Medulla oblongata (tissue), 1 donor: ENCODE results near the gene ARFRP1.
"Not testable (repeated sequence)": the region's sequence is repeated elsewhere in the genome, so short reads cannot be mapped to it uniquely, and the experiment has no call there.

Experiments used
- DNase-seq: peaks from one replicate; pipeline ENCODE4 v3.0.0-alpha.2; 2015; ENCODE audit errors: extremely low spot score

Gene ARFRP1

DNA sequence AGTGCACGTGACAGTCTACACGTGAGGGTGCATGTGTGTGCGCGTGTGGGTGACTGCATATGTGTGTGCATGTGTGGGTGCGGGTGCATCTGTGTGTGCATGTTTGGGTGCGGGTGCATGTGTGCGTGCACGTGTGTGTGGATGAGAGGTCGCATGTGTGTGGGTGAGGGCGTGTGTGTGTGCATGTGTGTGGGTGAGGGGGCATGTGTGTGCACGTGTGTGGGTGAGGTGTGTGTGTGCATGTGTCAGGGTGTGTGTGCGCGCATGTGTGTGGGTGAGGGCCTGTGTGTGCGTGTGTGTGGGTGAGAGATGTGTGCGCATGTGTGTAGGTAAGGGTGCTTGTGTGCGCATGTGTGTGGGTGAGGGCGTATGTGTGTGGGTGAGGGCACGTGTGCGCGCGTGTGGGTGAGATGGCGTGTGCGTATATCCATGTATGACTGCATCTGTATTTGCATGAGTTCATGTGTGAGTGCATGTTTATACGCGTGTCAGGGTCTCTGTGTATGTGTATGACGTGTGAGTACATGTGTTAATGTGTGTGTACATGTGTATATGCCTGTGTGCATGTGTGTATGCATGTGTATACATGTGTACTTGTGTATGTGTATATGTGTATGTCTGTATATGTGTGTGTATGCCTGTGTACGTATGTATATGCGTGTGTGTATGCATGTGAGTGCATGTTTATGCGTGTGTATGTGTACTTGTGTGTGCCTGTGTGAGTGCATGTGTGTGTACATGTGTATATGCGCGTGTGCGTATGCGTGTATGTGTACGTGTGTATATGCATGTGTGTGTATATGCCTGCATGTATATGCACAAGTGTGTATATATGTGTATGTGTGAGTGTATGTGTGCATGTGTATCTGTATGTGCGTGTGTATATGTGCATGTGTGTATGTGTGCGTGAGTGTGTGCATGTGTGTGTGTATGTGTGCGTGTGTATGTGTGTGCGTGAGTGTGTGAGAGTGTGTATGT lies 24.6 kb upstream of the ARFRP1 start:
- DNase-seq: no peak

GRCh38 chr20:63731410-63731809 lies 23.6 kb upstream of the ARFRP1 start:
- DNase-seq: no peak

- not testable (repeated sequence) for DNase-seq
These were observed 22.5 kb upstream of the ARFRP1 start for GRCh38 chr20:63730189-63730733.

DNA sequence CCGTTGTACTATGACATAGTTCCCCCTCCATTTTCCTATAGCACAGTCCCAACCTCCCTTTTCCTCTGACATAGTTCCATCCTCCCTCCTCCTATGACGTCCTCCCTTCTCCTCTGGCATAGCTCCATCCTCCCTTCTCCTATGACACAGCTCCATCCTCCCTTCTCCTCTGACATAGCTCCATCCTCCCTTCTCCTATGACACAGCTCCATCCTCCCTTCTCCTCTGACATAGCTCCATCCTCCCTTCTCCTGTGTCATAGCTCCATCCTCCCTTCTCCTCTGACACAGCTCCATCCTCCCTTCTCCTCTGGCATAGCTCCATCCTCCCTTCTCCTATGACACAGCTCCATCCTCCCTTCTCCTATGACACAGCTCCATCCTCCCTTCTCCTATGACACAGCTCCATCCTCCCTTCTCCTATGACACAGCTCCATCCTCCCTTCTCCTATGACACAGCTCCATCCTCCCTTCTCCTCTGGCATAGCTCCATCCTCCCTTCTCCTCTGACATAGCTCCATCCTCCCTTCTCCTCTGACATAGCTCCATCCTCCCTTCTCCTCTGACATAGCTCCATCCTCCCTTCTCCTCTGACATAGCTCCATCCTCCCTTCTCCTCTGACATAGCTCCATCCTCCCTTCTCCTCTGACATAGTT lies 15.3 kb upstream of the ARFRP1 start:
- DNase-seq: not testable (repeated sequence)

- DNase-seq: no peak
These were observed 11.2 kb upstream of the ARFRP1 start for GRCh38 chr20:63718996-63719395.

GRCh38 chr20:63714858-63715257 lies 7.1 kb upstream of the ARFRP1 start:
- DNase-seq: no peak

- DNase-seq: no peak
These were observed 4.4 kb upstream of the ARFRP1 start for GRCh38 chr20:63712191-63712590.

DNA sequence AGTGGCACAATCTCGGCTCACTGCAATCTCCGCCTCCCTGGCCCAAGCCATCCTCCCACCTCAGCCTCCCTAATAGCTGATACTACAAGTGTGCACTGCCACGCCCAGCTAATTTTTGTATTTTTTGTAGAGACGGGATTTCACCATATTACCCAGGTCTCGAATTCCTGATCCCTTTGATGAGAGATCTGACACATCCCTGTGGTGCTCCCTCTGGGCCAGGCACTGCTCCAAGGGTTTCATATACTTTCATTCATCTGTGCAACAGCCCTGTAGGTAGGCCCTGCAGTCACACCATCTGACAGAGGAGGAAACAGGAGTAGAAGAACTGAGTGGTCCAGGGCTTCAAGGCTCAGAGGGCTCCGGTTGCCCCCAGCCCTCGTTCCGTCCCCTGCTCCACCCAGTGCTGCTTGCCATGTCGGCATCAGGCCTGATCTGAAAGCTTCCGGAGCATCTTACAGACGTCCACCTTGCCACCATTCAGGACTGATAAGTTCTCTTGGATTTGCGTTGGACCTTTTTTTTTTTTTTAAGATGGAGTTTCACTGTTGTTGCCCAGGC lies 3.4 kb upstream of the ARFRP1 start:
- DNase-seq: no peak

DNA sequence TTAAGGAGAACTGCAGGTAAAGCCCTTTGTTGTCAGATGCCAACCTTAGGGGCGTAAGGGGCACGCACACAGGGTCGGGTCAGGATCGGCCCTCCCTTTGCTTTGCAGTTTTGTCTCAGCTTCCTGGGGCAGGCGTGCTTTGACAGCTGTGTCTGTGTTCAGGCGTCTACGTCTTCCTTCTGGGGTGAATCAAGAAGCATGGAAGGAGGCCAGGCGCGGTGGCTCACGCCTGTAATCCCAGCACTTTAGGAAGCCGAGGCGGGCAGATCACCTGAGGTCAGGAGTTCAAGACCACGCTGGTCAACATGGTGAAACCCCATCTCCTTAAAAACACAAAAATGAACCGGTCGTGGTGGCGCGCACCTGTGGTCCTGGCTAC lies 1.4 kb upstream of the ARFRP1 start:
- no peak for DNase-seq

DNA sequence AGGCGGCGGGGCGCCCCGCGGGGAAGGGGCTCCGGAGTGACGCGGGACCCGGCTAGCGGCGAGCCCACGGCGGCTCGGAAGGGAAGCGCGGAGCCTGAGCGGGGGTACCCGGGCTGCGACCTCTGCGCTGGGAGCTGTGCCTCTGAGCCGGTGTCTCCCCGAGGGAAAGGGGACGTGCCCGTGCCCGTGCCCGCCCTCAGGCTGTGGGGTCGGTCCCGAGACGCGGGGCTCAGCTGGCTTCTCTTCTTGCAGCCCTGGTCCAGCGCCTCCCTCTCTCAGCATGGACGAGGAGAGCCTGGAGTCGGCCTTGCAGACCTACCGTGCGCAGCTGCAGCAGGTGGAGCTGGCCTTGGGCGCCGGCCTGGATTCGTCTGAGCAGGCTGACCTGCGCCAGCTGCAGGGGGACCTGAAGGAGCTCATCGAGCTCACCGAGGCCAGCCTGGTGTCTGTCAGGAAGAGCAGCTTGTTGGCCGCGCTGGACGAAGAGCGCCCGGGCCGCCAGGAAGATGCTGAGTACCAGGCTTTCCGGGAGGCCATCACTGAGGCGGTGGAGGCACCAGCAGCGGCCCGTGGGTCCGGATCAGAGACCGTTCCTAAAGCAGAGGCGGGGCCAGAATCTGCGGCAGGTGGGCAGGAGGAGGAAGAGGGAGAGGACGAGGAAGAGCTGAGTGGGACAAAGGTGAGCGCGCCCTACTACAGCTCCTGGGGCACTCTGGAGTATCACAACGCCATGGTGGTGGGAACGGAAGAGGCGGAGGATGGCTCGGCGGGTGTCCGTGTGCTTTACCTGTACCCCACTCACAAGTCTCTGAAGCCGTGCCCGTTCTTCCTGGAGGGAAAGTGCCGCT lies 749 bp upstream of the ARFRP1 start:
- DNase-seq: no peak

DNA sequence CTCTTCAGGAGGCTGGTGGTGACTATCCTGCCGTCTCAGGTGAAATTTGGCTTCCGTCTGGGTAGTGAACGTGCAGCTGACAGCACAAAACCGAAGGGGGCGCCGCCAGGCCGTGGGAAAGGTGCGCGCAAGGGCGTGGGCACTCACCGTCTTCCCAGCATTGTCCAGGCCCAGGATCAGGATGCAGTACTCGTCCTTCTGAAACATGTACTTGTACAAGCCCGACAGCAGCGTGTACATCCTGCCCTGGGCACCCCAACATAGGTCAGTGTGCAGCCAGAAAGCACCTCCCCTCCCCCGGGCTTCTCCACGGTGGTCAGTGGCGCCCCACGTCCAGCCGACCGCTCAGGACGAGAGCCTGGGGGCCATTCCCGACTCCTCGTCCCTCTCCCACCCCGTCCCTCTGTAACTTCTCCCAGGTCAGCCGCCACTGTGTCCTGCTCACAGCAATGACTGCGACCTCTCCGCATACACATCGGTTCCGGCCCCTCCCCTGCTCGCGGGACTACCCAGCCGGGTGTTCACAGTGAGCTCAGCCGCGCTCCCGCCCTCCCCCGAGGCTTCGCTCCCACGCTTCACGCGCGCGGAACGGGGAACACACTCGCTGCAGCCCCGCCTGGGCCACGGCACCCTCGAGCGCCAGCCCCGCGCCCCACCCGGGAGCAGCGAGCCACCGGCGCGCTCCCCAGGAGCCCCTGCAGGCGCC lies 771 bp downstream of the ARFRP1 start:
- DNase-seq: no peak

DNA sequence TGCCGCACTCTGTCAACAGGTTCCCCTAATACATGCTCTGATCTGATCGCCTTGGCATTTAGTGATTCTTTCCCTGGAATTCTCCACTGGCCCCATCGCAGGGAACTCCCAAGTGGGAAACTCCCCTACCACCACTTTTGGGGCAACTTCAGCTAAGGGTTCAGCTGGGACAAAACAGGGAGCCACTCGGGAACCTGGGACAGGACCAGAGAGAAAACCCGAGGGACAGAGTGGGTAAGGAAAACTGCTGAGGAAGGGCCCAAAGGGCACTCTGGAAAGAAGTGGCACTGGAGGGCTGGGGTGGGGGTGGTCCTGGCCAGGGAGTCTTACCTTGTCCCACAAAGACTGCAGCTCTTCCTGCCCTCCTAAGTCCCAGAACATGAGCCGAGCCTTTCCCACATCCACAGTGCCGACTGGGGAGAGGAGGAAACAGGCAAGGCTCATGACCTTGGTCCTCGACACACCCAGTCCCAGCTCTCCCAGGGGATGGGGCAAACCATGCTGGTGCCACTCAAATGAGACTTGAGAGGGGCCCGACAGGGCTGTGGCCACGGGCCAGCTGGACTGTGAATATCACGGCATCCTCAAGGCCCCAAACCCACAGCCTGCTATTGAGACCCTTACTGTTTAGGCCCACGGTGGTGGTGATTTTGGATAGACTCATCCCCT lies 1.6 kb downstream of the ARFRP1 start:
- DNase-seq: no peak

DNA sequence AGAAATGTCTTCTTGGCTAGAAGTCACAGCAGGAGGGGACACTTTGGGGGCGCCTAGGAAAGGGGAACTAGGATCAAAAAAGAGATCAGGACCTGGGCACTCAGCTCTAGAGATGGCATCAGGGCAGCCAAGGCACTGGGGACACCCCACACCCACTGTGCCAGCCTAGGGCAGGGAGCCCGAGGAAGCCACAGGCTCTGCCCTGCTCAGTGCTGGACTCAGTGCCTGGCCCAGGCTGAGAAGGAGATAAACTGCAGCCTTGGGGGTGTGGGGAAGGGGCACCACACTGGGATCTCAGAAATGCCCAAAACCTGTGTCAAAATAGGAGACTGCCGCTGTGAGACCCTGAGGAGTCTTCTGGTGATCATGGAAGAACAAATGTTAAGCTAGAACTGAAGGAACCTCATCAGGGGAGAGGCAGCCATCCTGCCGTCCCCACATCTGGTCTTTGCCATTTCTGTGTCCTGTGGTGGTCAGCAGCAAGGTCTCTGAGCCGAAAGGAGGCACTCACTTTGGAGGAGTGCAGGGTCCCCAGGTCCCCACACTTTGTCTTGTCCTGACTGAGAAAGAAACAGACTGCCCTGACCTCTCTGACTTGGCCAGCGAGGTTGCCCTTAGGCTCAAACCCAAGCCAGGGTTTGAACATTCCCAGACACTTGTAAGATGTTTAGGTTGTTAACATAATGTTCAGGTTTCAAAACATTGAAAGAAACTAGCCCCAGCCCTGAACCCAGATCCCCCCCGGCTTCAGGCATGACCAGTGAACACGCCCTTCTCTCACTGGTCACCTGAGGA lies 2.3 kb downstream of the ARFRP1 start:
- no peak for DNase-seq

- DNase-seq: no peak
These were observed 3.0 kb downstream of the ARFRP1 start for GRCh38 chr20:63704749-63705117.

DNA sequence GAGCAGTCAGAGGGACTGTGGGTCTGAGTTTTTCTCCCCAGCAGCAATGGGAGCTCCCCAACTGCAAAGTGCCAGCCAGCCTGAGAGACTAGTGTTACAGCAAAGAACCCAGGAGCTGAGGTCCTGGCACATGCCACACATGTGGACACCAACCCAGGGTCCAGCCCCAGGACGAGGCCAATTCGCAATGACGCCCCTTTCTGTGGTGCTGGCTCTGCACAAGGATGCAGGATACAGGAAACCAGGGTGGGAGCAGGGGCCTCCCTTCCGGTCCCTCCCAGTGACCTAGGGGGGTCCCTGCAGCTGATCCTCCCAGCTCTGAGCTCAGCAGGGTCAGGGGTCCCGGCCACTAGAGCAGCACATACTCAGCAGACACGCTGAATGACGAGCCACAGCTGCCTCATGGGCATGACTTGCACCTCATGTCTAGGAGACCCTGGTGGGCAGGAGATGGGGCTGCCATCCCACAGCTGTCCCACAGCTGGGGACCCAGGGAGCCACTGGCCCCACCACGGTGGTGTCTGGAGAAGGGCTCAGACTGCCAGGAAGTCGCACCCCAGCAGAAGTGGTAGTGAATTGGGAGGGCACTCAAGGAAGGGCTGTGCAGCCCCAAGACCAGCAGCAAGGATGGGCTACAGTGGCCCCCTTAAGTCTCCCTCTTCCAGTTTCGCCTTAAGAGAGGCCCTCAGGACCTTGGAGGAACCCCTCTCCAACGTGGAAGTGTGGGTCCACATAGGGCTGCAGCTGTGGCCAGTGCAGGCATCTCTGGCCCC lies 3.6 kb downstream of the ARFRP1 start:
- no peak for DNase-seq

DNA sequence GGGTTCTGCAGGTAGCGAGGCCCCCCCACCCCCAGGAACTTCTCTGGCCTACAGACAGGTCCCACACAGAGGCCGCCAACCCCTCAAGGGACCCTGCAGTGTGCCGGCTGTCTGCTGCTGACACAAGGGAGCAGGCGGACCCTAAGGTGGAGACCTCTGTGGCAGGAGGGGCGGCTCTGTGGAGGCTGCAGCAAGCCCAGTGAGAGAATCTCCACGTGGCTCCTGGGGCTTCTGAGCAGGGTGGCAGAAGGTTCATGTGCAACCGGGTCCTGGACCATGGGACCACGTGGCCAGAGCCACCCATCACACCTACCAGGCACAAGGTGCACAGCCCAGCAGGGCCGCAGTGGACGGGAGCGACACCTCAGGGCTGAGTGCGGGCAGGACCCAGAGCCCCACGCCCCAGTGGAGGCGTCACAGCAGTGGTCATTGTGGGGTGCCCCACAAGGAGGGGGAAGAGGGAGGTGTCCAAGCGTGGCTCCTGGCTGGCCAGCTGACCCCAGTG lies 4.3 kb downstream of the ARFRP1 start:
- DNase-seq: no peak

DNA sequence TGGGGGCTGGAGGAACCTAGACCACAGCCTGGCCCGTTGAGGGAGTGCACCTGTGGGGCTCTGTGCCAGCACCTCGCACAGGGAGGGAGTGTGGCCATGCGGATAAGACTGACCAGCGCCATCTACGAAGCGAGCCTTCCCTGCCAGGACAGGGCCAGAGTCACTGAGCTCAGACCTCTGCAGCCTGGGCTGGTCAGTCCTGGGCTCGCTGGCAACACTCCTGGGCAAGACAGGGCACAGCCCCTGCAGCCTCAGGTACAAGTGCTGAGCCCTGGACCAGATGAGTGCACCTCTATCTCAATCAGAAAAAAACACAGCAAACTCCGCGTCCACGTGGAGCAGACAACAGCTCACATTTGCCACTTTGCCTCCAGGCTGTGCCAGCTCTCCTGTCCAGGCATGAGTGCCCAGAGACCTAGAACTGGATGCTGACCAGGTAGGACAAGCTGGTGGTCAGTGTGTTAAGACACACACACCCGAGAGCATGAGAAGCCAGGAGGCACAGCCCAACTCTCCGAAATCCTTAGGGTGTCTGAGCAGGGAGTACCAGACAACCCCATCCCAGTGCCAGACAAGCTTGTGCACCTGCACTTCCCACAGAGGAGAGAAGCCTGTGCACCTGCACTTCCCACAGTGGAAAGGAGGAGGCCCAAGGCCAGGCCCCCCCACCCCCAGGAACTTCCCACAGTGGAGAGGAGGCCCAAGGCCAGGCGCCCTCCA lies 4.9 kb downstream of the ARFRP1 start:
- no peak for DNase-seq
